ENCODE results near the gene PALM3. TPM values are rescaled to one million over a fixed set of nuclear protein-coding genes. Genes with fewer than 3 reads are reported as not detected.

Gene PALM3
- total RNA-seq, 1 donor from 2014 or later = 8.1 TPM

GRCh38 chr19:14091081-14091812, 29.4 kb upstream of the PALM3 start:
- peaks cover 12% of the 10 kb centered on the region for H3K4me1 Mint-ChIP-seq (ENCODE audit: unreplicated experiment)
- no peaks in the 10 kb centered on the region for H3K27me3 Mint-ChIP-seq
- H3K9me3 Mint-ChIP-seq = no peaks in the 10 kb centered on the region
- peak; percentile 57 for TF ChIP-seq CTCF (conservative IDR thresholded peaks at IDR 0.05)
- H3K27ac Mint-ChIP-seq = peak overlapping the region; percentile 92
- peaks cover 16% of the 10 kb centered on the region for H3K36me3 Mint-ChIP-seq
- peak overlapping the region; percentile 100 for H3K4me3 Mint-ChIP-seq
- no peak for DNase-seq (ENCODE audit: extremely low spot score, unreplicated experiment)

GRCh38 chr19:14090509-14091080, 28.7 kb upstream of the PALM3 start, which contains the start of gene SAMD1:
SAMD1 (minus strand) TSS chr19:14090751.
- Mint-ChIP-seq H3K27ac (peak within 1 kb of the TSS; percentile 92), H3K27me3 (no peaks in the 10 kb centered on the region), H3K4me3 (peak within 1 kb of the TSS; percentile 100), H3K9me3 (no peaks in the 10 kb centered on the region), H3K36me3 (peaks cover 16% of the 10 kb centered on the region), H3K4me1 (ENCODE audit: unreplicated experiment) (peaks cover 12% of the 10 kb centered on the region)
- TF ChIP-seq CTCF (conservative IDR thresholded peaks at IDR 0.05) = no peak
- DNase-seq (ENCODE audit: extremely low spot score, unreplicated experiment) = peak; percentile 86

GRCh38 chr19:14089662-14090508, 28.0 kb upstream of the PALM3 start:
- no peak for DNase-seq (ENCODE audit: extremely low spot score, unreplicated experiment)
- no peaks in the 10 kb centered on the region for H3K27me3 Mint-ChIP-seq
- peak; percentile 9 for TF ChIP-seq CTCF (conservative IDR thresholded peaks at IDR 0.05)
- H3K4me1 Mint-ChIP-seq (ENCODE audit: unreplicated experiment) = peaks cover 12% of the 10 kb centered on the region
- peaks cover 16% of the 10 kb centered on the region for H3K36me3 Mint-ChIP-seq
- no peaks in the 10 kb centered on the region for H3K9me3 Mint-ChIP-seq
- H3K4me3 Mint-ChIP-seq = peak overlapping the region; percentile 86
- peak overlapping the region; percentile 72 for H3K27ac Mint-ChIP-seq

- peaks cover 11% of the 10 kb centered on the region for H3K36me3 Mint-ChIP-seq
- TF ChIP-seq CTCF (conservative IDR thresholded peaks at IDR 0.05) = peak; percentile 50
- peak overlapping the region; percentile 72 for H3K27ac Mint-ChIP-seq
- no peaks in the 10 kb centered on the region for H3K9me3 Mint-ChIP-seq
- H3K27me3 Mint-ChIP-seq = no peaks in the 10 kb centered on the region
- DNase-seq (ENCODE audit: extremely low spot score, unreplicated experiment) = no peak
- peaks cover 12% of the 10 kb centered on the region for H3K4me1 Mint-ChIP-seq (ENCODE audit: unreplicated experiment)
- peak overlapping the region; percentile 83 for H3K4me3 Mint-ChIP-seq
These were observed 27.5 kb upstream of the PALM3 start for GRCh38 chr19:14089412-14089661.

- peak overlapping the region; percentile 72 for H3K27ac Mint-ChIP-seq
- peaks cover 11% of the 10 kb centered on the region for H3K36me3 Mint-ChIP-seq
- no peak for TF ChIP-seq CTCF (conservative IDR thresholded peaks at IDR 0.05)
These were observed 26.9 kb upstream of the PALM3 start for GRCh38 chr19:14088634-14089411.

More at GRCh38 chr19:14088634-14089411, 26.9 kb upstream of the PALM3 start:
- peak overlapping the region; percentile 83 for H3K4me3 Mint-ChIP-seq
- no peaks in the 10 kb centered on the region for H3K27me3 Mint-ChIP-seq
- no peak for DNase-seq (ENCODE audit: extremely low spot score, unreplicated experiment)
- no peaks in the 10 kb centered on the region for H3K9me3 Mint-ChIP-seq
- peaks cover 12% of the 10 kb centered on the region for H3K4me1 Mint-ChIP-seq (ENCODE audit: unreplicated experiment)
